ENCODE data around the gene ZBTB7C. TPM values are rescaled to one million over a fixed set of nuclear protein-coding genes. Genes with fewer than 3 reads are reported as not detected.

ZBTB7C gene
- total RNA-seq, 1 donor from 2014 or later = 0.78 TPM

DNA sequence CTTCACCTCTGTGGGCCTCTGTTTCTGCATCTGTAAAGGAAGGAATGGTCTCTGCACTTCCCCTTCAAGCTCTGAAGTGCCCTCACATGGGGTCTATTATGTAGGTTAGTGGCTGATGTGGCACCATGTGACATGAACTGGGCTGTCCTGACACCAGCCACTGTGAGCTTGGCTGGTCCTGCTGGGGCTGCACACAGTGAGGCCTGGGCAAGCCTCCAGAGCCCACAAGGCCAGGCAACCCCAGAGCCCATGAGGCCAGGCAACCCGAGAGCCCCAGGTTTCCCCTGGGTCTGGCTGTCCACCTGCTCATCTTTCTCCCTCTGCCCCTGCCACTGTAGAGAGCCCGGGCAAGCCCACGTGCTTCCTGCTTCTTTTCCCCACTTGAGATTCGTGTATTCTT lies 328.6 kb downstream of the ZBTB7C start:
- no peak for DNase-seq

DNA sequence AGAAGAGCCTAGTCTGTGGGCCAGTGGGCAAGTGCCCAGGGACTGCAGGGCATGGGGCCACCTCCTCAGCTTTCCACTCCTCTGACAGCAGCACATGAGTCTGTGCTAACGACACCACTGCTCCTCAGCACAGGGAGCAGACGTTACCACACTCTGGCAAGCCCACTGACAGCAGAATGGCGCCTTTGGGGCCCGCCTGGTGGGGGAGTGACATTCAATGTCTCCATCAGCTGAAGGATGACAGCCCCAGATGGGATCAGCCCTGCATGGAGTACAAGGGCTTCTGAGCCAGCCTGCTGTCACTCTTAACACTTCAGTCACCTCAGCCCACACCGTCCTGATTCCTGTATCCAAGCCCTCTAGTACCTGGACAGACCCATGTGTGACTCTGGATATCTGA lies 329.3 kb downstream of the ZBTB7C start:
- DNase-seq = no peak

DNA sequence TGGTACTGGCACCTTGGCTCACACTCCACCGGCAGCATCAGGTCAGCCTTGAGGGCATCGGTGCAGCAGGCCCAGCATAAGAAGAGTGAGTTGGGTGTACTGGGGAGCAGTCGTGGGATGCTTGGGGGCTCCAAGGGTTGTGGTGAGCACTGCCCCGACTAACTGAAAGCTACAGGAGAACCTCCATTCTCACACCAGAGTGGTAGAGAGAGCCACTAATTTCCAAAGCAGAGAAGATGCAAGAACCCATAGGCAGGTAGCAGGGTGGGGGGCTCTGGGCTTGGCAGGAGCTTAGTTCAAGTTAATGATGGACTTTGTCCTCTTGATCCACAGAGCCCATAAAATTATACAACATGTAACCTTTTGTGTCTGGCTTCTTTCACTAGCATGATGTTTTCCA lies 330.7 kb downstream of the ZBTB7C start:
- DNase-seq = no peak

DNA sequence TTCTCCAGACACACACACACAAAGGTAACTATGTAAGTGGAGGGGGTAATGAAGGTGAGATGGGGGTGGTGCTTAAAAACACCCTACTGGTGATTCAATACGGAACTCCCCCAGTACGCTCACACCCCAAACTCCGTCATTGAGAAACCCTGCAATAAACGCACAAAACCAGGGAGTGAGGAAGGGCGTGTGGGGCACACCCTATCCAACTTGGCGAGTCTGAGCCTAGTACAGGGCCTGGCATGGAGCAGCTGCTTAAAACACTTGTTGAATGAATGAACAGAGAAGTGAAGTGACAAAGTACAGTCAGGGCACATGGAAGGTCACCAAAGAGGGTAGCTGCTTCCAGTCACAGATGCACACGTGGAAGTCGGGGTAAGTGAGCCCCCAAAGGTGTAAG lies 331.9 kb downstream of the ZBTB7C start:
- DNase-seq = no peak

DNA sequence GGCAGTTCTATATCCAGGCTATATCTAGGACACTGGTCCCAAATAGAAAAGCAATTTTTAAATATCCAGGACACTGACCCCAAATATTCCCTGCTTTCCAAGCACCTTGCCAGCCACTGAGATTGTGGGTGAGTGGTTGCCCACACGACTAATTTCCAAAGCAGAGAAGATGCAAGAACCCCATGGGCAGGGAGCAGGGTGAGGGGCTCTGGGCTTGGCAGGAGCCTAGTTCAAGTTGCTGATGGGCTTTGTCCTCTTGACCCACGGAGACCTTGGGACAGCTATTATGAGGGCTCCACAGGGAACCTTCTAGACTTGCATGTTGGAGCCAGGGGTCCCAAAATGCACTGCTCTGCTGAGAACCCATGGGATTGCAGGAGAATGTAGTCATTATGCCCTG lies 332.7 kb downstream of the ZBTB7C start:
- no peak for DNase-seq

DNA sequence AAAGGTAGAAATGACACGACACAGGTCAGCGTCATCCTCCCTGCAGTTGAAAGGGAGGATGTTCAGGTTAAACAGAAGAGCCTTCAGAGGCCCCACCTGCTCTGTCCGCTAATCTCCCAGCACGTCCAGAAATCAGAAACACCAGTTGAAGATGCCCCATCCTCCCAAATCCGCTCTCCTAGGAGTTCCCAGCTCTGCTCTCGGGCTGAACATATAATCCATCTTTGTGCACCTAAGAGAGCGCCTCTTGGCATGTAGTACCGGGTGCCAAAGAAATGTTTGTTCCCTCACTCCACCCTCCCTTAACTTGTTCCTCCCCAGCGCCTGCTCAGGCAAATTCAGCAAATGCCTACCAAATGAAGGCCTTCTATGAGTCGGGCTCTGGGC lies 333.5 kb downstream of the ZBTB7C start:
- no peak for DNase-seq

DNA sequence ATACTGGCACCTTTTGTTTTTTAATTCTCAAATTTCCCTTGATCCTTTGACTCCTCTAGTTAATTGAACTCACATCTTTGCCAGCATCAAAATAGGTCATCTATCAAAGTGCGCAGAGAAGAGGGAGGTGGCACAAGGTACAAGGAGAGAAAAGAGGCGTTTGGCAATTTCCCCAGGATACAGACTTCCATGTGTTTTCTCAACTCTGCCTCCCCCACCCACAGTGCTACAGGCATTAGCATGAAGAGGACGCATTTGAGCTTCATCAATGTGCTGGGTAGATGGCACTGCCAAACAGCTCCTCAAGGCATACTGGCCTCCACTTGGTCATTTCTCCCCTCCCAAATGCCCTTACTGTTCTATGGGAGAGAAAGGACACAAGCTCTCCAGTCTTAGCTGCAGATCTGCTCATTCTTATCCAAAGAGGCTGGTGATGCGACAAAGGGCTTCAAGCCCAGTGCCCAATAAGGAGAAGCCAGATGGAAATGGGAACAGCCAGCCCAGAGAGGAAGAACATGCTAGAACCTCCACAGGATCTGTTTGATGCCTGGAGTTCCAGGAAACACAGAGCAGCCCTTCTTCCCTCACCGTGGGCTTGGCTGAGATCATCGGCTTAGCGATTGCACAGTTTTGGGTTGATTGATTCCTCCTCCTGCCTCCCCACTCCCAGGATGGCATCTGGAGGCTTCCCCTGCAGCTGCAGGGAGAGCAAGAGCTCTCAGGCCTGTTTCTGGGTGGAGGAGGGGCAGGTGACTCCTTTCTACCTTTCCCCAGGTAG lies 334.1 kb downstream of the ZBTB7C start:
- no peak for DNase-seq

DNA sequence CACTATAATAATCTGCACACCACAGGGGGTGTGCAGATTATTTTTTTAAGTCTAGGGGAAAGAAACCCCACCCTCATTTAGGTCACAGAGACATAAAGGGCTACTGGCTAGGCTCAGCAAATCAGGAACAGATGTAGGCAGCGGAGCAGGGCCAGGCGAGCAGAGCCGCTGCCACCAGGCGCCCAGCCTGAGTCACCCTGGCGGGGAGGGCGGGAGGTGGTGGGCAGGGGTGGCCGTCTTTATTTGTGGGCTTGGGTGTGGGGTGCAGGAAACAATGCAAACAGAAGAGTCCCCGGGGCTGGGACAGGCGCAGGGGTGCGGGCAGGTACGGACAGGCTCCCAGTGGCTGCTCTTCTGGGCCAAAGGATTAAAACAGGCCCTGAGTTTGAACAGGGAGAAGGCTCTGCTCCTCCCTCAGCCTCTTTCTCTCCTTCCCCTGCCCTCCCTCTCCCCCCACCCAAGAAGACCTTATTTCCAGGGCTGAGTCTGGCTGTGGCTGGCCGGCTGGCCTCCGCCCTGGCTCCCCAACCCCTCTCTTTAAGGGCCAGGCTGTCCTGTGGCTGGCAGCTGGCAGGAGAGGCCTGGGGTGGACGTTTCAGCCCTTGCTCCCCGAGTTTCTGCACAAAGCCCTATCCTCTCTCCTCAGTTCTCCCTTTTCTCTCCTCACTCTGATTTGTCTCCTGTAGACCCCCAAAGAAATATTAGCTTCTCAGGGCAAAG lies 335.8 kb downstream of the ZBTB7C start:
- DNase-seq = no peak

DNA sequence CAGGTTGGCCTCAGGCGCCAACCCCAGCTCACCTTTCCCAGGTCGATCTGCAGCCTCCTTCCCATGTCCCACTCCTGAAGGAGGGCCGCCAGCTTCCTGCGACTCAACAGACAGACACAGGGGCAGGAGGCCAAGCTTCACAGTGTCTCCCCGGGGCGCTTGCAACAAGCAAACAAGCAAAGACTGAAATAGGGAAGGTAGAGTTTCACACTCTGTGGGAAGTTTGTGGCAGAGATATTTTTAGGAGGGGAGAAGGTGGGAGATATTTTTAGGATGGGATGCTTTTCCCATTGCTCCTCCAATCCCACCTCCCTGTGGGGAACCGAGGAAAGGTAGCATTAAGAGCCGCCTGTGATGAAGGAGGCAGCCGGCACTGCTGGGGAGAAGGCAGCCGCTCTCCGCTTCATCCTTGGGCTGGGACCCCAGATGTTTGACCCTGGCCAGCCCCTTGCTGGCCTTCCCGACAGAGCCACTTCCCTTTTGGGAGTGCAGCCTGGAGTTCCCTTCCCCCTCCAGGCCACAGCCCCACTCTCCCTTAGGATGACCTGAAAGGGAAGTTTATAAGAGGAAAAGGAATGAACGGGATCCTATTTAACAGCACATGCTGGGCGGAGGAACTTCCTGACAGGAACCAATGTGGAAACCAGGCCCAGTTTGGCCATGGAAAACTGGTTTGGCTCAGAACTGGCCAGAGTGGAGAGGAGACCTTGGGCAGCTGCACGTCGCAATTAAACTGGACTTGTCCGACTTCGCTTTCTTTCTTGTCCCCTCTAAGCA lies 336.6 kb downstream of the ZBTB7C start:
- DNase-seq = no peak

DNA sequence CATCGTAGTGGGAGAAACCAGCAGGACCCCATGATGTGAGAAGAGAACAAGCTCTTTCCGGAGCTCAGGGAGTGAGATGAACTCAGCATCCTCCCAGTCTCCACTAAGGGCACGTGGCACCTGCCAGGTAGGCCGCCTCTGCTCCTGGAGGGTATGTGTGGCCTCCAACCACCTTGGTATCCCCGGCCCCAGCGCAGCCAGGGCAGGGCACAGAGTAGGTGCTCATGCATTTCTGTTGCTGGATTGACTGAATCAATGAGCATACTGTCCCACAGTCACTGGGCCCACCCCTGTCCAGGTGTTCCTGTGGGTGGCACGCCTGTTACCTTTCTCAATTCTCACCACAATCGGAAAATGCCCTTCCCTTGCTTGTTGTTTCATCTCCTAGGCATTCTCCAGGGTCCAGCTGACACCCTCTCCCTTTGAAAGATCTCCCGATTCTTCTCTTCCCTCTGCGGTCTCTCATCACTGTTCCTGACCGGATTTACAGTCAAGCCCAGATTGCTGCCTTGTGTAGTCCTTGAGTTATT lies 340.2 kb downstream of the ZBTB7C start:
- no peak for DNase-seq

DNA sequence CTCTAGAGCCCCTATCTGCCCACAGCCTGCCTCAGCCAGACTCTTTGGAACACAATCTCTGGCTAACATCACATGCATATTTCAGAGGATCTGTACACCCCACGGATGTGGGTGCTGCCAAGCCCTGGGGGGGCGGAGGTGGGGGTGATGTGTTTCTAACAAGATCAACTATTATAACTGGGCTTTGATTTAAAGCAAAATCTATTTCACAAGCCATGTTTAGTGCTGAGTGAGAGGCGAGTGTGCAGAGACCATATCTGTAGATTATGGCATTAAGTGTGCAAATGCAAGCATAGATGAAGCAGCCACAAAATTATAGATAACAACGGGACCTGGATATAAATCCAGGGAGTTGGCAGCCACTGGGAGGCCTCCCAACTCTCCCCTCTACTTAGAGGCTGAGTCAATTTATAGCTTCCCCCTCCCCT lies 342.9 kb downstream of the ZBTB7C start:
- DNase-seq = no peak

DNA sequence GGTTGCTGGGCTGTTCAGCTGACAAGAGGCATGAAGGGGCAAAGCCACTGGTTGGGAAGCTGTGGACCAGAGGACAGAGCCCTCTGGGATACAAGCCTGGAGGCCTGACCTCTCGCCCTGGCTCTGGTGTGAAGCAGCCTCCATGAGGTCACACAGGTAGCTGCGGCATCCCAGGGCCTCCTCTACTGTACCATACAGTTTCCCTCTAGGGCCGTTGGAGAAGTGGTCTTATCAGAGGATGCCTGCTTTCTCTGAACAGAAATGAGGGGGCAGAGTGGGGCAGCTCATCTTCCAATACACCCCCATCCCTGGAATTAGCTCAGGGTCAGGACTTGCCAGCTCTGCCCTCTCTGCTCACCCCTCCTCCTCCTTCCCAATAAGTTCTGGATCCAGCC lies 343.6 kb downstream of the ZBTB7C start:
- DNase-seq = no peak

DNA sequence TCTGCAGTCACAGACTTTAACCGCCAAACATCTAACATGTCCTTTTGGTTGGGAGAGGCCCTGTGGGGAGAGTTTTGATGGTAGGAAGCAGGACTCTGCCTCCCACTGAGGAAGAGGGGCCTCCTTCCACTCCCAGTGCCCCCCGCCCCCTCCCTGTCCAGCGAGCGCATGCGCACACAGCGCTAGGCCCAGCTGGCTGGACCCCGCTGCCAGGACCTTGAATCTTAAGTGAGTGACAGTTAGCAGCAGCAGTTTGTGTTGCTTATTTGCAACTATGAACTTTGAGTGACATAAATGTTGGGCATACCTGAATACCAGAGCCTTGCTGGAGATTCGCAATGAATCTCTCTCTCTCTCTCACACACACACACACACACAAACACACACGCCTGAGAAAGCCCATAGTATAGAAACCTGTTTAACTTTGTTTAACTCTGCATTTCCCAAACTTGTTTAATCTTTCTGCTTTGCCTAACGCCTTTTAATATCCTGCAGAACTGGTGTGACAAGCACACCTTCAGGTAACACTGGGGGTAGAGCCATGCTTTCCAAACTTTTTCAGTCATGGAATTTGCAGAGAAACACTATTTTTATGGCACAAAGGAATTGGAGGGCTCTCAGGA lies 344.1 kb downstream of the ZBTB7C start:
- DNase-seq = no peak

DNA sequence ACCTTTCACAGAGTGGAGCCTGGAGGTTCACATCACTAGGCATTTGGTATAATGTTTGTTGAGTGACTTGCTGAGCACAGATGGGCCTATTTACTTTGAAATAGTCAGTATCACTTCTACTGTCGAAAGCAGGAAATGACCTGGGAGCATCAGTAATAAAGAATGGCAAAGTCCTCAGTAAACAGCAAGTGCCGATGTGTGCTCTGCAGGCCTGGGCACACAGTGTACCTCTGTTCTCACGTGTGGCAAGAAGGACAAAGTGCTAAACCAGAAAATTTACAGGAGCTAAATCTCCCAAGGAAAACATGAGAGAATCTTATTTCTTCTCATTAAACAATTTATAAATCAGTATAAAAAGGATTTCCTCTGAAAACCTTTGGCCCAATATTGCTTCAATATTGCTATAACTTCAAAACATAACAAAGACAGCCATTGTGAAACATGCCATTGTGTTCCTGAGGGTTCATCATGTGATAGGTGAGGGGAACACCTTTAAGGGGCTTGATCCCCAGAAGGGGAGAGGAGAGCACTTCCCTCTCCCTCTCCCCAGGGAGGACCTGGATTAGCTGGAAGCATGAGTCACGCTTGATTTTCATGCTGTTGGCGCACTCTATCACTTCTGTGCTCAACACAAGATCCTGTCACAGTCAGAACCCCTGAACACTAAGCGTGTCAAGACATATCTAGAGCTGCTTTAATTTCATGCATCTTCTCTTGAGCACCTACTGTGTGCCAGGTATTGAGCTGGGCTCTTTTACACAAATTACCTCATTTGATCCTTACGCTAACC lies 347.2 kb downstream of the ZBTB7C start:
- DNase-seq = no peak

DNA sequence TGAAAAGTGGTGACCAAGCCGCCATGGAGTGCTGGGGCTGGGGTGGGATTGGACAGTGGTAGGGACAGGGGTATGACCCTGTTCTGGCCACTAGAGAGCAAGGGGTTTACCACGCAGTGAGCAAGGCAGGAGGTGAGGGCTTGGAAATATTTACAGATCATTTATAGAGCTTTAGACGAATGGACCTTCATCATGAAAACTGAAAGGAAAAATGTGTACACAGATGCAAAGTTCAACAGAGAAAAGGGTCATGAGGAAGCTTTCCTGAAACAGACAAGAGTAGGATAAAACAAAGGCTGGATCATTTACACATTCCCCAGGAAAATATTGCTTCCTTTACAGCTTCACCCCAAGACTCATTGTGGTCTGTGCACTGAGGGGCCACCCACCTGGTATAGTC lies 348.2 kb downstream of the ZBTB7C start:
- DNase-seq = no peak

DNA sequence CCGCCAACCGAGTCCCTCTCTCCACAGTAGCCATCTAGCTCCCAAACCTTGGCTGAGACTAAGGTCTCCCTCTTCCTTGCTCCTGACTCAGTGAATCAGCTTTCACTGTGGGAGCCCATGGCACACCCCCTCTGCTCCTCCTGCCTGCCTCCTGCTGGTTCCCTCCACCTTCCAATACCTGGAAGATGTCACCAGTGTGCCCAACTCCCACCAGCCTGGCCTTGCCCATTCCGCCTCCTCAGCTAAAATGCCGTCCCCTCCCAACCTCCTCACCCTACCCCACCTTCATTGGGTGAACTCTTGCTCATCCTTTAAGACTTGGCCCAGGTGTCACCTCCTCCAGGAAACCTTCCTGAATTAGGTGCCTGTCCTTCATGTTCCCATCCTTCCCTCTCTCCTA lies 348.8 kb downstream of the ZBTB7C start:
- DNase-seq = no peak

DNA sequence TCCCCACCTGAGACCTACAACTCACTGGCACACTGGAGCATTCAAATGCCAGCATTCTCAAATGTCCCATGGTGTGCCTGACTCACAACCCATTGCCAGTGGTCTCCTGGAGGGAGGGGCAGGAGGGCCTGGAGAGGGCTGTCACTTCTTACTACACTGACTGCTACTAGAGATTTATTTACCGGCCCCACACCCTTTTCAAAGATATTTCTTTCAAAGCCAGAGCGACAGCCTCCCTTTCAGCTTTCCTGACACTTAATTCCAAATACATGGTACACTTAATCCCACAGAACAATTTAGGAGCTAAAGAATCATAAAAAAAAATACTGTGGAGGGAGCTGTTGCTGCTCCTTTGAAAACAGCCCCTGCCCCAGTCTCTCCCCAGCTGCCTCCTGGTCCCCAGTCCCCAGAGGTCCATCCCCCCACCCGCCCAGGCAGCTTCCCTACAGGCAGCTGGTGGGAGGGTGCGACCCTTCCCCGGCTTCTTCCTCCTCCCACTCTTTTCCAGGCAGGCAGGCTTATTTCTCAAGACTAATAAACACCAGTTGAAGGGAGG lies 349.6 kb downstream of the ZBTB7C start:
- no peak for DNase-seq

DNA sequence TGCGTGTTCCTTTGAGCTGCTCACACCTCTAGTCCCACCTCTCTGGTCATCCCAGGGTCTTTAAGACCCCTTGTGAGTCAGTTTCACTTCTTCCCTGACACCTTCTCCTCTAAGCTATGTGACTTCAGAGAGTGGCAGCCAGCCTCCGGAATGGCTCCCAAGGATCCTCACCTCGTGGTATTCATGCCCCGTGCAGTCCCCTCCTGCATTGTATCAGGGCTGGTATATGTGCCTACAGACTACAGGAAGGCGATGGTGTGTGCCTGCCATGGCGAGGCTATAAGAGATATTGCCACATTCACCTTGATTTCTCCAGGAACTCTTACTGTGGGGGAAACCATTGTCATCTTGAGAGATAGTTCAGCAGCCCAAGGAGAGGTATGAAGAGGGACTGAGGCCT lies 350.7 kb downstream of the ZBTB7C start:
- no peak for DNase-seq

DNA sequence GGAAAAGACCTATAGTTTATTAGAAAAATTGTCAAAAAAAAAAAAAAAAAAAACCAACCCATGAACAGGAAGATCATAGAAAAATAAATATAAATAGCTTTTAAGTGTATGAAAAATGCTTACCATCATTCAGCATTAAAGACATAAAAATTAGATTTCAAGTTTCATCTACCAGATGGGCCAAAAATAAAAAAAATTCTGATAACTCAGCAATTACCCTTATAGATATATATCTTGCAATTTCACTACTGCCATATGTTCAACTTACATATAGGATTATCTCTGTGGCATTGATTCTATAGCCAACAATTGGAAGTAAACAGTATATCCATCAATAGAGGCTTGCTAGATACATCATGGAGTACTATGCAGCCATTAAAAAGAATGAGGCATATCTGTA lies 352.2 kb downstream of the ZBTB7C start:
- no peak for DNase-seq

DNA sequence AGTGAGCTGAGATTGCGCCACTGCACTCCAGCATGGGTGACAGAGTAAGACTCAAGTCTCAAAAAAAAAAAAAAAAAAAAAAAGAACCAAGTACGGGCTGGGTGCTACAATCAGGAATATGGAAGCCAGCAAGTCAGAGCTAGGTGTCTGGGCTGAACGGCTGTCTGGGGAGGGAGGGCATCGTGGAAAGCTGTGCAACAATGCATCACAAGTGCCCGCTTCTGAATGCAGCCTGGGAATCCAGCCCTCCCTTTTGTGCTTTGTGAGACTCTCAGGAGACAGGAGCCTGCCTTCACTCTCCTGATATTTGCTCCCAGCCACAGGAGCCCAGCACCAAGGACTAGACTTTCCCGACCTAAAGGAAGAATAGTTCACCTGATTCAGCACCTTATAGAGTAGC lies 353.8 kb downstream of the ZBTB7C start:
- no peak for DNase-seq
